Activated CD4-positive, alpha-beta T cell treated with anti-CD3 and anti-CD28 coated beads, Interleukin-2, amount 10 ng/mL, durations not matched to agents 7 days and 5 days (primary cell): Measurements from ENCODE around the gene ZNRF1. TPM values are rescaled to one million over a fixed set of nuclear protein-coding genes. Genes with fewer than 3 reads are reported as not detected.

Experiments used
- CTCF ChIA-PET: fragments of 350-600 bp; sonication (Branson Sonifier 250); formaldehyde crosslinking; loops from one replicate; lab custom pipeline; 2021; ENCODE audit warnings: antibody characterized with exemption; lab: Charles Lee
- POLR2A ChIA-PET: fragments of 350-600 bp; sonication (Branson Sonifier 250); formaldehyde crosslinking; loops from one replicate; lab custom pipeline; 2021; ENCODE audit warnings: antibody characterized with exemption; lab: Charles Lee
- DNase-seq: peaks from one replicate; pipeline ENCODE4 v3.0.0-alpha.2; 2020
- H3K27ac Mint-ChIP-seq: one replicate; pipeline ENCODE4 v1.8.0; 2021; ENCODE audit warnings: mild to moderate bottlenecking, moderate library complexity, mixed read lengths
- H3K27me3 Mint-ChIP-seq: one replicate; pipeline ENCODE4 v1.8.0; 2021; ENCODE audit warnings: mixed read lengths
- H3K36me3 Mint-ChIP-seq: one replicate; pipeline ENCODE4 v1.8.0; 2021; ENCODE audit warnings: low read depth, mixed read lengths
- H3K4me1 Mint-ChIP-seq: one replicate; pipeline ENCODE4 v1.8.0; 2021; ENCODE audit warnings: mixed read lengths
- H3K4me3 Mint-ChIP-seq: one replicate; pipeline ENCODE4 v1.8.0; 2021; ENCODE audit warnings: mild to moderate bottlenecking, moderate library complexity, mixed read lengths
- H3K9me3 Mint-ChIP-seq: one replicate; pipeline ENCODE4 v1.8.0; 2021; ENCODE audit warnings: mixed read lengths
- total RNA-seq, 2 experiments: library from RNA; stranded (reverse); gene quantifications; one replicate each; pipeline ENCODE4 v1.2.3, GENCODE V29; 2021

ZNRF1 gene
- total RNA-seq, 2 experiments from 2014 or later: 16.1 to 16.3 TPM

DNA sequence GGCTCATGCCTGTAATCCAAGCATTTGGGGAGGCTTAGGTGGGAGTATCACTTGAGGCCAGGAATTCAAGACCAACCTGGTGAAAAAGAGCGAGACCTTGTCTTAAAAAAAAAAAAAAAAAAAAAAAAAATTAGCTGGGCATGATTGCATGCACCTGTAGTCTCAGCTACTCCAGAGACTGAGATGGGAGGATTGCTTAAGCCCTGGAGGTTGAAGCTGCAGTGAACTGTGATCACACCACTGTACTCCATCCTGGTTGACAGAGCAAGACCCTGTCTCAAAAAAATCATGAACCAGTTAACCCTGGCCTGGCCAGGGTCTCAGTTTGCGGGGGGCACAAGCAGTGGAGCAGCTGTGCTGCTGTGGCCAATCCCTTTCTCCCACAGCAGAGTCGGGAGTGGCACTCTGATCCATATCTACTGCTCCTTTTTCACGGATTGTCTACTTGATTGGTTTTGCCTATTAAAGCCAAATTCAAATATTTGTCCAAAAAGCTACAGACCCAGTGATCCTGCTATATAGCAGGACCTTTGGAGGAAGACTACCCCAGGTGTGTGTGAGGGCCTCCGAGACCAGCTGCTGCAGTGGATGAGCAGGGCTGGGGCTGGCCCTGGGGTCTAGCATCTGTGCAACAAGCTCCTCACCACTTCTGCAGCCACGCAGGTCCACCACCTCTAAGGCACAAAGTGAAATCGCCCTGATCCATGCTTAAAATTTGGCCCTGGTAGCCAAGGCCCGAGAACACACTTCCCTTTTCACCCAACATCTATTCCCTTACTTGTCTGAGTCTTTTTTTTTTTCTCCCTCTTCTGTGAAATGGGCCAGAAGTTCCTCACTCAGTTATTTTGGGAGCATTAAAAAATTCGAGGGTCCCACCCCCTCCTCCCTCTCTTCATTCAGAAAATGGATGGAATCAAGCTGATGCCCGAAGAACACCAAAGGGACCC is 69.5 kb downstream of the ZNRF1 start:
- no peaks in the 10 kb centered on the region for H3K9me3 Mint-ChIP-seq
- no peaks in the 10 kb centered on the region for H3K27me3 Mint-ChIP-seq
- no peak for DNase-seq
- peaks cover 68% of the 10 kb centered on the region for H3K4me1 Mint-ChIP-seq
- ChIA-PET POLR2A (no interaction called here), CTCF (interaction anchor here (0.6 to 2.6 kb wide), 8 partner anchors 10 to 97 kb away, joined by 3 to 10 read pairs (median 4); no protein-coding TSS in a partner anchor)
- H3K4me3 Mint-ChIP-seq: no peak overlapping the region
- peaks cover 6% of the 10 kb centered on the region for H3K36me3 Mint-ChIP-seq
- no peak overlapping the region for H3K27ac Mint-ChIP-seq

DNA sequence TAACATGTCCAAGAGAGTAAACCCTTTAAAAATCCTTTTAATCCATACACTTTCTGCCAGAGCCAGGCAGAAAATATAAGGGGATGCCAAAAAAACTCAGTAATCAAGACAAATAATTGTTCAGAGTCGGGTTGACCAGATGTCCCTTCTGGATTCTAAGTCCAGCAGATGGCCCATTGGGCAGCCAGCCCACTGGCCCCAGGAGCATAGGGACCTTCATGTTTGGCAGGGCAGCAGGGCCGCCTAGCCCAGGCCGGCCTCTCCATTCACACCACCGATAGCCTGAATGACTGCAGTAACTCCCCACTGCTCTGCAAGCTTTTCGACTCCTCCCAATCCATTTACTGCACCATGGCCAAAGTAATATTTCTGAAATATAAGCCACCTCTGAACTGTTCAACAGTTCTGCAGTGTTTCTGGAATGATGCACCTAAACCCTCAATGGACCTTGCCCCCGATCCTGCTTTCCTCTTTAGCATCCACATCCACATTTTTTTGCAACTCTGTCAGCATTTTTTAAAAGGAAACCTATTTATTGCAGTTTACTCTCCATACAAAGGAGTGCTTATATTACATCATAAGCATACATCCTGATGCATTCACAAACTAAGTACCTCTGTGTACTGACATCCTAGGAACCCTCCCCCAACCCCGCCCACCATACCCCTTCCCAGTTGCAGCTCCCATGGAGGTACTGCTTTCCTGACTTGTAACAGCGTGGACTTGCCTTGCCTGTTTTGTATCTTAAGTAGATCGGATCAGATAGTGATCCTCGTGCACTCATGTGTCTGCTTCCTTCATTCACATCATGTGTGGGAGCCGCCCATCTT is 71.4 kb downstream of the ZNRF1 start:
- ChIA-PET POLR2A (no interaction called here), CTCF (interaction anchor here (0.6 to 3.0 kb wide), 3 partner anchors 8 to 74 kb away, joined by 3 to 11 read pairs (median 3); no protein-coding TSS in a partner anchor)
- DNase-seq: no peak

DNA sequence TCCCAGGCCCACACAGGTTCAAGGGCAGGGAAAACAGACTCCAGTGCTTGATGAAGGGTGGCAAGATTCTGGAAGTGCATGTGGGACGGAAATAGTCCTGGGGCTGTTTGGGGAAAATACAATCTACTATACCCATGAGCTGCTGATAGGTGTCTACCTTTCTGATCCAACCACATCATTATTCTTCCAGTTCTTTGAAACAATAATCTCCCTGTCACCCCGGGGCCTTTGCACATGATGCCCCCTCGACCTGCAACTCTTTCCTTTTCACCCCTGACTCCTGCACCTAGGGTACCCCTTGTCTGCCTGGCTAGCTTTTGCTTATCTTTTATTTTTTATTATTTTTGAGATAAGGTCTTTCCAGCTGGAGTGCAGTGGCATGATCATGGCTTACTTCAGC is 72.8 kb downstream of the ZNRF1 start:
- H3K4me1 Mint-ChIP-seq: peaks cover 69% of the 10 kb centered on the region
- no peaks in the 10 kb centered on the region for H3K9me3 Mint-ChIP-seq
- no peak for DNase-seq
- no peaks in the 10 kb centered on the region for H3K27me3 Mint-ChIP-seq
- ChIA-PET POLR2A (no interaction called here), CTCF (interaction anchor here (2.5 to 3.0 kb wide), 3 partner anchors 10 to 39 kb away, joined by 9 to 11 read pairs (median 11); no protein-coding TSS in a partner anchor)
- H3K27ac Mint-ChIP-seq: no peak overlapping the region
- H3K4me3 Mint-ChIP-seq: no peak overlapping the region
- H3K36me3 Mint-ChIP-seq: peaks cover 11% of the 10 kb centered on the region

More for the DNA sequence above, 71.4 kb downstream of the ZNRF1 start:
- Mint-ChIP-seq H3K4me1 (peaks cover 67% of the 10 kb centered on the region), H3K9me3 (no peaks in the 10 kb centered on the region), H3K27me3 (no peaks in the 10 kb centered on the region), H3K4me3 (no peak overlapping the region), H3K27ac (no peak overlapping the region), H3K36me3 (peaks cover 6% of the 10 kb centered on the region)

DNA sequence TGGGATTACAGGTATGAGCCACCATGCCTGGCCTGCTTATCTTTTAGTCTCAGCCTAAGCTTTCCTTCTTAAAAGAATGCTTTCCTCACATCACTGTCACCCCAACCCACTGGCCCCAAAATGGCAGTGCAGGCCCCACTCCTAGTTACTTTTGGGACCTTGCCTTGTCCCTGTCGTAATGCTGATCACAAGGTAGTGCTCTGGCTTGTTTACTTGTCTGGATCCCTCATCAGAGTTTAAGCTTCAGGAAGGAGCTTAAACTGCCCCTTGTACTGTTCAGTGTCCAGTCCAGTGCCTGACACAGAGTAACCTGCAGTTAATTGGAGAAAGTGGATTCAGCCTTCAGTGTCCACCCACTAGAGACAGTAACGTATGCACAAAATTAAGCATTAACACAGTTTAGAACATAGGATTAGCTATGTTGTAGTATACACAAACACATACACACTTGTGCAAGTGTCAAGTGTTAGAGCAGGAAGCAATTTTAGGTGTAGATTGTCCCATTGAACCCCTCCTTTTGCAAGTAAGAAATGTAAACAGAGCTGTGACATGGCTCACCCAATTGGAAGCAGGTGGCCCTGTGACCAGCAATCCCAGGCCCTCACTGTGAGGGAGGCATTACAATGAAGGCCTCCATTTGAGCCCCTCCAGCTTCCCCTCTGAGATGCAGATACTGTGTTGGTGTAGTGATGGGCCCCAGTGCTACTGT is 73.6 kb downstream of the ZNRF1 start:
- peaks cover 10% of the 10 kb centered on the region for H3K36me3 Mint-ChIP-seq
- no peaks in the 10 kb centered on the region for H3K9me3 Mint-ChIP-seq
- ChIA-PET POLR2A (no interaction called here), CTCF (interaction anchor here (0.8 to 3.0 kb wide), 6 partner anchors 10 to 65 kb away, joined by 3 to 11 read pairs (median 7); no protein-coding TSS in a partner anchor)
- DNase-seq: no peak
- H3K27ac Mint-ChIP-seq: peak overlapping the region; percentile 22
- H3K27me3 Mint-ChIP-seq: no peaks in the 10 kb centered on the region
- no peak overlapping the region for H3K4me3 Mint-ChIP-seq
- peaks cover 69% of the 10 kb centered on the region for H3K4me1 Mint-ChIP-seq

DNA sequence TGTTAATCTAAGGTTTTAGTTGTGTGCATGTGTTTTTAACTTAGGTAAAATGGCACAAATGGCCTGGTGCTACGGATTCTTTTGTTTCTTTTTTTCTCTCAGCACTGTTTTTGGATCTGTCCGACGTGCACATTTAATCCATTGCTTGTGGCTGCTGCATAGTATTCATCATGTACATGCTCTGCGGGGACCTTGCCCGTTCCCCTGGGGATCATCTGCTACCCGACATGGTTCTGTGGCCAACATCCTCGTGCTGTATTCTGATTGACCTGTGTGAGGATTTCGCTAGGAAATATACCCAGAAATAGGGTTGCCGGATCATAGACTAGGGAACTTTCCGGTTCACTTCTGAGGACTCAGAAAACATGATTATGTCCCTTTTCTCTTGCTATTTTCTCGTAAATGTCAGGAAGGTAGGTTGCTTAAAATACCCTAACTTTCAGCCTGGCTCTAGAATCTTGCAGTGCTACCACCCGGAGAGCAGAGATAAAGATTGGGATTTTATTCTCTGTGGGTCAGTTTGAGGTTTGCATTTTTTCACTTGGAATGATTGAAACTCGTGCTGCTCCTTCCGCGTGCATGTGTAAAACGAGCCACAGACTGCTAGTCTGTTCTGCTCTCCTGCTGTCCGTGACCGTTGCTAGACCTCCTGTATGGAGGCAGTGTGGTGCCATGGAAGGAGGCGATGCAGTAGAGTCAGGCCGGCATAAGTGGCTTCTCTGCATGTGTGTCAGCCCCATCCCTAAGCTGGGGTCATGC is 74.9 kb downstream of the ZNRF1 start:
- H3K27ac Mint-ChIP-seq: peak overlapping the region; percentile 81
- peaks cover 13% of the 10 kb centered on the region for H3K36me3 Mint-ChIP-seq
- peaks cover 68% of the 10 kb centered on the region for H3K4me1 Mint-ChIP-seq

DNA sequence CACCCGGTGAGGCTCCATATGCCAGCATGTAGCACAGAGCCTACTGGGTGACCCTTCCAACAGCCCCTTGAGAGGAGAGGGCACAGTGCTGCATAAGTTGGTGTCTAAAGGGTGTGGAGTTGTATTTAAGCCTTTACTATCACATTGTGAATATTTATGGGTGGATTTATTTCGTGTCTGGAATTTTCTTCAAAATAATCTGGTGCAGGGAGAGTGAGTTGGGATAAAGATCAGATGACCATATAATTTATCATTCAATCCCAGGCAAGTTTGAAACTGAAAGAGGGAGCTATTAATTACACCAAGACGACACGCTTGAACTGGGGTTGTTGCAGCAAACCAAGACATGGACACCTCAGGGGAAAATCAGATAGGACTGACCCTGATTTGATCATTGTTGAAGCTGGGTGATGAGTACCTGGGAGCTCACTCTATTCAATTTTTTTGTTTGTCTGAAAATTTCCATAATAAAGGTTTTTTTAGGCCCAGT is 75.5 kb downstream of the ZNRF1 start:
- ChIA-PET CTCF (interaction anchor here (0.8 to 3.3 kb wide), 6 partner anchors 8 to 406 kb away, joined by 3 to 10 read pairs (median 4); no protein-coding TSS in a partner anchor), POLR2A (interaction anchor here (0.9 kb wide), 1 partner anchor 34 kb away, joined by 3 read pairs; no protein-coding TSS in a partner anchor)
- no peak overlapping the region for H3K4me3 Mint-ChIP-seq
- peak overlapping the region; percentile 81 for H3K27ac Mint-ChIP-seq
- DNase-seq: no peak
- peaks cover 3% of the 10 kb centered on the region for H3K9me3 Mint-ChIP-seq
- H3K27me3 Mint-ChIP-seq: no peaks in the 10 kb centered on the region
- H3K4me1 Mint-ChIP-seq: peaks cover 67% of the 10 kb centered on the region
- peaks cover 13% of the 10 kb centered on the region for H3K36me3 Mint-ChIP-seq

More for the DNA sequence above, 74.9 kb downstream of the ZNRF1 start:
- ChIA-PET POLR2A (interaction anchor here (0.6 kb wide), 1 partner anchor 69 kb away, joined by 3 read pairs; no protein-coding TSS in a partner anchor), CTCF (interaction anchor here (1.6 to 3.3 kb wide), 7 partner anchors 9 to 38 kb away, joined by 4 to 11 read pairs (median 9); no protein-coding TSS in a partner anchor)
- DNase-seq: no peak
- Mint-ChIP-seq H3K4me3 (no peak overlapping the region), H3K9me3 (peaks cover 3% of the 10 kb centered on the region), H3K27me3 (no peaks in the 10 kb centered on the region)

DNA sequence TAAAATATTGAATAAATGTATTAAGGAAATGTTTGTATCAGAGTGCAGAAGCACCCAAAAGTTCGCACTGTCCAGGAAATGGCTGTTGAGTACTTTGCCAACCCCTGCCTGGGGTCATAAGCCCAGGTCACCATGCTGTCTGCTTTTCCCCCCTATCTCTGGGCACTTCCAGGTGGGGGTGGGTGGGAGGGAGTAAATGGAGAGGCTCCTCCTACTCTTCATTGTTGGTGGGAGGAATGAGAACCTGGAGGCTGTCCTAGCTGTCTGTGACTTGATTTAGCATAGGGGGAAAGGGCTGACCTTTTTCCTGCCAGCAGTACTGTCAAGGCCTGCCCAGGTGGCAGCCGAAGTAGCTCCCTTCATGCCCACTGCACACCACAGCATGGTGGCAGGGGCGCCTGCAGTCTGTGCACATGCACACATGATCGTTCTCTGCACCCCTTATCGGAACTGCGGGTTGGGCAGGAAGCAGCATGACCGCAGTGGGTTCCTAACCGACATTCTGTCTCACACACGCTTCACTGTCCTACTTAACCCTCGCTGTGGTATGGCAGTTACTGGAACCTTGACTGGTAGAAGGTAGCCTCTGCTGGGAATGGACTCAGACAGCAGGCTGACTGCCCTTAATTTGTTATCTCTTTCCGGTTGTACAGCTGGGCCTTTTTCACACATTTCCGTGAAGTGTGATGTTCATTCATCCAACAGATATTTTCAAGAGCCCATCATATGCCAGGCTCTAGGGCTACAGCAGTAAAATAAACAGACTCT is 76.3 kb downstream of the ZNRF1 start:
- H3K4me1 Mint-ChIP-seq: peaks cover 63% of the 10 kb centered on the region
- H3K4me3 Mint-ChIP-seq: peak overlapping the region; percentile 35
- no peaks in the 10 kb centered on the region for H3K27me3 Mint-ChIP-seq
- peak; percentile 89 for DNase-seq
- peaks cover 3% of the 10 kb centered on the region for H3K9me3 Mint-ChIP-seq
- POLR2A ChIA-PET: interaction anchor here (0.9 kb wide), 1 partner anchor 34 kb away, joined by 3 read pairs; no protein-coding TSS in a partner anchor
- H3K36me3 Mint-ChIP-seq: peaks cover 13% of the 10 kb centered on the region
- peak overlapping the region; percentile 87 for H3K27ac Mint-ChIP-seq
- CTCF ChIA-PET: interaction anchor here (0.8 to 3.3 kb wide), 5 partner anchors 13 to 407 kb away, joined by 3 to 10 read pairs (median 4); no protein-coding TSS in a partner anchor

DNA sequence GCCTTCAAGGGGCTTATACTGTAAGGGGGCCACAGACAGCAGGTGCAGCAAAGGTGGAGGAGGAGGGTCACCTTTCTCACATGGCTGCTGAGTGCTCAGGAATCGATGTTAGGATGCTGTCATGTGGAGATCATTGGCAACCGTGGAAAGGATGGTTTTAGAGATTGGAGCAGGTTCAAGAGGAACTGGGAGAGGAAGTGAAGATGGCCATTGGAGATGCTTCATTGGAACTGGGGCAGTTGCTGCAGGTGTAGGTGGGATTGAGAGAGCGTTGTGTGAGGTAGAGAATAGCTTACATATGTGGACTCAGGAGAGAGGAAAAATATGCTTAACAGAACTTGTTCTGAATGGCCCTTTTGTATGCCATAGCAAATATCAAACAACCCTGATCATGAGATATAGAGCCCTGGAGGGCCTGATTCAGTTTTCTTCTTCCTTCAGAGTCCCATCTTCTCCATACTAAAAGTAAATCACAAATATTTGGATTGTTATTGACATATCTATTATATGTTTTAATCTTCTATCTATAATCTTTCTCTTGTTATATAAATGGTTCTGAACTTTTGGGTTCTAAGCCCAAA is 77.0 kb downstream of the ZNRF1 start:
- Mint-ChIP-seq H3K4me1 (peaks cover 58% of the 10 kb centered on the region), H3K9me3 (peaks cover 3% of the 10 kb centered on the region), H3K27ac (peak overlapping the region; percentile 87), H3K27me3 (no peaks in the 10 kb centered on the region), H3K36me3 (peaks cover 13% of the 10 kb centered on the region), H3K4me3 (peak overlapping the region; percentile 35)
- no peak for DNase-seq
- POLR2A ChIA-PET: interaction anchor here (0.9 kb wide), 1 partner anchor 33 kb away, joined by 3 read pairs; no protein-coding TSS in a partner anchor
- CTCF ChIA-PET: interaction anchor here (1.6 to 3.3 kb wide), 2 partner anchors 14 to 36 kb away, joined by 4 to 10 read pairs; no protein-coding TSS in a partner anchor

DNA sequence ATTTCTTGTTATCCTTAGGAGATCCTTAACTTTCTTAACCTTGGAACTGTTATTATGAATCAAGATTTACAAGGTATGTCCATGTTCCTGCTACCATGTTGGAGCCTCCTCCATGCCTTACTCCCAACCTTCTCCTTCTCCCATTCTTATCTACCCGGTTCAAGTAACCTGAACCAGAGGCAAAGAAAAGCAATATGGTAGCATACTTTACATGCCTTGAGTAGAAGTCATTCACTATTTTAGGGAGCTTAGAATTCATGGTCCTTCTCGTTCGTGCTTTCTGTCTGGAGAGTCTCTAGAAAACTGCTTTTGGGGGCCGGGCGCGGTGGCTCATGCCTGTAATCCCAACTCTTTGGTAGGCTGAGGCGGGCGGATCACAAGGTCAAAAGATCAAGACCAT is 80.1 kb downstream of the ZNRF1 start:
- no peak overlapping the region for H3K4me3 Mint-ChIP-seq
- peaks cover 3% of the 10 kb centered on the region for H3K9me3 Mint-ChIP-seq
- peaks cover 38% of the 10 kb centered on the region for H3K4me1 Mint-ChIP-seq
- no peak overlapping the region for H3K27ac Mint-ChIP-seq
- H3K36me3 Mint-ChIP-seq: peaks cover 11% of the 10 kb centered on the region
- H3K27me3 Mint-ChIP-seq: no peaks in the 10 kb centered on the region
- ChIA-PET POLR2A (no interaction called here), CTCF (interaction anchor here (0.7 to 1.4 kb wide), 2 partner anchors 12 to 357 kb away, joined by 4 read pairs; no protein-coding TSS in a partner anchor)
- DNase-seq: no peak

DNA sequence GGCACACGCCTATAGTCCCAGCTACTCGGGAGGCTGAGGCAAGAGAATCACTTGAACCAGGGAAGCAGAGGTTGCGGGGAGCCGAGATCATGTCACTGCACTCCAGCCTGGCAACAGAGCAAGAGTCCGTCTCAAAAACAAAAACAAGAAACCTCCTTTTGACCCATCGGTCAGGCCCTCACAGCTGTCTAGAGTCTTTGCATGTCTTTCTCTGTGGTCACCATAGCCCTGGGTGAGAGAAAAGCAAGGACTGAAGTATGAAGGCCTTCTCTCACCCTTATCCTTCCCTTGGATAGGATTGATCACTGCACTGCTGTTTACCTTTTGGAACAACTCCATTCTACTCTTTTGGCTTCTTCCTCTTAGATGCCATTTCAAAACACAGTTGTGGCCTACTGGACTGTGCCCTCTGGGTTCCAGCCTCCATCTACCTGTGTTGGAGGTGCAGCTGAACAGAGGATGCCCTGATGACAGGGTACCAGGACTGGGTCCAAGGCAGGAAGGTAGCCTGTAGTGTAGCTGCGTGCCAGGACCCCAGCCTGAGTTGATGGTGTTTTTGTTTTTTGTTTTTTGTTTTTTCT is 80.6 kb downstream of the ZNRF1 start:
- no peak for DNase-seq
- Mint-ChIP-seq H3K4me3 (no peak overlapping the region), H3K27me3 (no peaks in the 10 kb centered on the region), H3K4me1 (peaks cover 32% of the 10 kb centered on the region), H3K9me3 (peaks cover 3% of the 10 kb centered on the region), H3K27ac (no peak overlapping the region), H3K36me3 (peaks cover 11% of the 10 kb centered on the region)
- CTCF ChIA-PET: interaction anchor here (0.8 to 1.4 kb wide), 2 partner anchors 13 to 32 kb away, joined by 4 read pairs; no protein-coding TSS in a partner anchor
- POLR2A ChIA-PET: no interaction called here
